NCI-H146 treated with DMSO at 0.1 percent for 48 hours (cell line): ENCODE data around the gene SLC25A34.

ENCODE experiments used
- DNase-seq: peaks from one replicate; lab custom pipeline; 2025; ENCODE audit not compliant: unreplicated experiment; lab: John Stamatoyannopoulos, UW

The SLC25A34 gene

GRCh38 chr1:15770313-15770962 is 34.4 kb downstream of the SLC25A34 start:
- no peak for DNase-seq

- no peak for DNase-seq
Measured at GRCh38 chr1:15771836-15772515, 35.9 kb downstream of the SLC25A34 start.

GRCh38 chr1:15775706-15776105 is 39.6 kb downstream of the SLC25A34 start:
- no peak for DNase-seq

GRCh38 chr1:15777909-15778707 is 42.0 kb downstream of the SLC25A34 start:
- DNase-seq = no peak

GRCh38 chr1:15785683-15786082 is 49.6 kb downstream of the SLC25A34 start:
- no peak for DNase-seq

GRCh38 chr1:15786581-15786980 is 50.5 kb downstream of the SLC25A34 start:
- DNase-seq = no peak

GRCh38 chr1:15788624-15789301 is 52.7 kb downstream of the SLC25A34 start:
- no peak for DNase-seq
